ENCODE data around the gene FBXW2.

GRCh38 chr9:120707170-120707569, 86.0 kb downstream of the FBXW2 start:
- TF ChIP-seq CTCF (conservative IDR thresholded peaks at IDR 0.05; ENCODE audit: low read length) (no peak), EZH2phosphoT487 (IDR thresholded peaks at IDR 0.05; ENCODE audit: borderline replicate concordance, low read depth, low read length) (no peak)
